ENCODE measurements around the gene PSMC3. TPM values are rescaled to one million over a fixed set of nuclear protein-coding genes. Genes with fewer than 3 reads are reported as not detected.
A peak's percentile ranks its signal among the peaks of the same experiment; 100 is the strongest.

PSMC3 gene
- total and polyA plus RNA-seq, 2 donors (not counting 1 experiment from before 2014, with no cell fraction given), result 36.7 to 62.7 TPM

DNA sequence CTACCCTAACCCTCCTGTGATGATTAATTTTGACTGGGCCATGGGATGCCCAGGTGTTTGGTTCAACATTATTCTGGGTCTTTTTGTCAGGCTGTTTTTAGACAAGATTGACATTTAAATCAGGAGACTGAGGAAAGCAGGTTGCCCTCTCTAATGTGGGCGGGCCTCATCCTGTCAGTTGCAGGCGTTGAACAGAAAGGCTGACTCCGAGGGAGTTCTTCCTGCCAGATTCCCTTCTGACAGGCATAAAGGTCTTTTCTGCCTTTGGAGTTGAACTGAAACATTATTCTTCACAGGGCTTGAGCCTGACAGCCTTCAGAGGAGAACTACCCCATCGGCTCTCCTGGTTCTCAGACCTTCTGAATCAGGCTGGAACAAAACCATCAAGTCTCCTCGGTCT is 4.3 kb upstream of the PSMC3 start:
- ATAC-seq (ENCODE audit: low read depth) (no peak), DNase-seq (no peak)
- Mint-ChIP-seq H3K9me3 (ENCODE audit: insufficient read depth) (no peaks in the 10 kb centered on the region), H3K4me3 (no peak overlapping the region), H3K27ac (no peak overlapping the region), H3K27me3 (no peaks in the 10 kb centered on the region), H3K4me1 (peaks cover 14% of the 10 kb centered on the region)
- peaks cover 2 to 10% of the 10 kb centered on the region in 2 donors for H3K4me1 ChIP-seq (ENCODE audit: control insufficient read depth in 2 of 2, insufficient read depth in 2 of 2, low read length in 2 of 2)
- no peaks in the 10 kb centered on the region for H3K27me3 ChIP-seq (replicated peaks in 1 of 4; ENCODE audit: control extremely low read depth in 1 of 4, control insufficient read depth in 3 of 4, insufficient read depth in 4 of 4, low read length in 3 of 4)
- H4K20me1 ChIP-seq (ENCODE audit: control insufficient read depth, insufficient read depth, low read length, poor library complexity, severe bottlenecking), result no peaks in the 10 kb centered on the region
- no peak for TF ChIP-seq EZH2 (IDR thresholded peaks at IDR 0.05; ENCODE audit: borderline replicate concordance, insufficient read depth, low read depth, low read length, poor library complexity, severe bottlenecking)
- TF ChIP-seq, protein P1, sequence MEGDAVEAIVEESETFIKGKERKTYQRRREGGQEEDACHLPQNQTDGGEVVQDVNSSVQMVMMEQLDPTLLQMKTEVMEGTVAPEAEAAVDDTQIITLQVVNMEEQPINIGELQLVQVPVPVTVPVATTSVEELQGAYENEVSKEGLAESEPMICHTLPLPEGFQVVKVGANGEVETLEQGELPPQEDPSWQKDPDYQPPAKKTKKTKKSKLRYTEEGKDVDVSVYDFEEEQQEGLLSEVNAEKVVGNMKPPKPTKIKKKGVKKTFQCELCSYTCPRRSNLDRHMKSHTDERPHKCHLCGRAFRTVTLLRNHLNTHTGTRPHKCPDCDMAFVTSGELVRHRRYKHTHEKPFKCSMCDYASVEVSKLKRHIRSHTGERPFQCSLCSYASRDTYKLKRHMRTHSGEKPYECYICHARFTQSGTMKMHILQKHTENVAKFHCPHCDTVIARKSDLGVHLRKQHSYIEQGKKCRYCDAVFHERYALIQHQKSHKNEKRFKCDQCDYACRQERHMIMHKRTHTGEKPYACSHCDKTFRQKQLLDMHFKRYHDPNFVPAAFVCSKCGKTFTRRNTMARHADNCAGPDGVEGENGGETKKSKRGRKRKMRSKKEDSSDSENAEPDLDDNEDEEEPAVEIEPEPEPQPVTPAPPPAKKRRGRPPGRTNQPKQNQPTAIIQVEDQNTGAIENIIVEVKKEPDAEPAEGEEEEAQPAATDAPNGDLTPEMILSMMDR (IDR thresholded peaks at IDR 0.05), result no peak
- H3K79me2 ChIP-seq (ENCODE audit: control insufficient read depth, insufficient read depth, low read length), result peaks cover 8% of the 10 kb centered on the region
- H3K4me2 ChIP-seq (replicated peaks; ENCODE audit: low read depth, low read length, poor library complexity, severe bottlenecking), result no peak overlapping the region
- no peaks in the 10 kb centered on the region for H3K36me3 ChIP-seq (replicated peaks in 1 of 2; ENCODE audit: control extremely low read depth in 1 of 2, control insufficient read depth in 1 of 2, extremely low read depth in 1 of 2, insufficient read depth in 2 of 2, low read length in 1 of 2)
- H3K27ac ChIP-seq (ENCODE audit: low read length in 2 of 2), result no peak overlapping the region
- WGBS (ENCODE audit: insufficient coverage), result 60% methylated on average over 4 of the region's 5 CpGs
- CTCF ChIA-PET, result no interaction called here
- H3K9ac ChIP-seq (ENCODE audit: low read length), result no peak overlapping the region
- no peak overlapping the region for H3K4me3 ChIP-seq (ENCODE audit: control extremely low read depth in 1 of 5, extremely low read depth in 1 of 5, insufficient read depth in 1 of 5, low read depth in 2 of 5, low read length in 4 of 5)
- H2AFZ ChIP-seq (ENCODE audit: insufficient read depth, low read depth, low read length, poor library complexity, severe bottlenecking), result no peak overlapping the region
- no peaks in the 10 kb centered on the region for H3K9me3 ChIP-seq (ENCODE audit: control extremely low read depth in 1 of 3, control insufficient read depth in 2 of 3, insufficient read depth in 1 of 3, low read length in 2 of 3)
- POLR2A ChIA-PET, result interaction anchor here (0.5 kb wide), 1 partner anchor 95 kb away, joined by 4 read pairs; no protein-coding TSS in a partner anchor
- intact Hi-C loops (cut with micrococcal nuclease), result no loop called here

DNA sequence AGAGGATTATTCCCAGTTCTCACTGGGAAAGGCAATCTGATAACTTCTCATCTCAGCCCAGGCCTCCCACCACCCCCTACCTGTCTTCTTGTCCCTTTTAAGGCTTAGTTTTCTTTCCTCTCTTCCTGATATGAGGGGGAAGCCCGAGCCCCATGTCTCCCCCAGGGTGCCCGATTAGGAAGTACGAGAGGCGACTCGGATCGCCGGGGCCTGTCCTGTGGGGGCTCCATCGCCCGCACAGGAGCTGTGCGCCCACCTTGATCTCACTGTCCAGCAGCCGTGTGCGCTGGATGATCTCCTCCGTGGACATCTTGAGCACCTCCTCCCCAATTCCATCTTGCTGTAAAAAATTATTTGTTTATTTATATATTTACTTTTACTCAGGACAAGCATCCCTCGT is 628 bp downstream of the PSMC3 start:
- H3K4me2 ChIP-seq (replicated peaks; ENCODE audit: low read depth, low read length, poor library complexity, severe bottlenecking), result peak overlapping the region; percentile 73
- 0% methylated on average over 13 of the region's 14 CpGs for WGBS (ENCODE audit: insufficient coverage)
- TF ChIP-seq, protein P1 (IDR thresholded peaks at IDR 0.05), result no peak
- TF ChIP-seq EZH2 (IDR thresholded peaks at IDR 0.05; ENCODE audit: borderline replicate concordance, insufficient read depth, low read depth, low read length, poor library complexity, severe bottlenecking), result no peak
- H3K36me3 ChIP-seq (replicated peaks in 1 of 2; ENCODE audit: control extremely low read depth in 1 of 2, control insufficient read depth in 1 of 2, extremely low read depth in 1 of 2, insufficient read depth in 2 of 2, low read length in 1 of 2), result peaks cover 0 to 25% of the 10 kb centered on the region in 2 experiments
- H3K4me3 ChIP-seq (ENCODE audit: control extremely low read depth in 1 of 5, extremely low read depth in 1 of 5, insufficient read depth in 1 of 5, low read depth in 2 of 5, low read length in 4 of 5), result peak overlapping the region; percentile 88 to 99 (median 93)
- intact Hi-C loops (cut with micrococcal nuclease), result loop anchor here (1.0 to 5.0 kb wide), 13 partner anchors 17 to 725 kb away; partner anchors contain the start of genes ACP2, AGBL2, ARHGAP1 and CELF1
- no peaks in the 10 kb centered on the region for H3K27me3 ChIP-seq (replicated peaks in 1 of 4; ENCODE audit: control extremely low read depth in 1 of 4, control insufficient read depth in 3 of 4, insufficient read depth in 4 of 4, low read length in 3 of 4)
- H3K79me2 ChIP-seq (ENCODE audit: control insufficient read depth, insufficient read depth, low read length), result peaks cover 29% of the 10 kb centered on the region
- H2AFZ ChIP-seq (ENCODE audit: insufficient read depth, low read depth, low read length, poor library complexity, severe bottlenecking), result peak overlapping the region; percentile 100
- peak overlapping the region; percentile 97 for H3K9ac ChIP-seq (ENCODE audit: low read length)
- peak overlapping the region; percentile 72 to 94 for H3K27ac ChIP-seq (ENCODE audit: low read length in 2 of 2)
- POLR2A ChIA-PET, result interaction anchor here (0.5 to 1.7 kb wide), 4 partner anchors 14 to 177 kb away, joined by 3 to 10 read pairs (median 4); partner anchors contain the start of gene ACP2
- Mint-ChIP-seq H3K4me3 (peak overlapping the region; percentile 100), H3K27me3 (no peaks in the 10 kb centered on the region), H3K27ac (peak overlapping the region; percentile 50), H3K4me1 (peaks cover 25% of the 10 kb centered on the region), H3K9me3 (ENCODE audit: insufficient read depth) (no peaks in the 10 kb centered on the region)
- no peaks in the 10 kb centered on the region for H4K20me1 ChIP-seq (ENCODE audit: control insufficient read depth, insufficient read depth, low read length, poor library complexity, severe bottlenecking)
- H3K4me1 ChIP-seq (ENCODE audit: control insufficient read depth in 2 of 2, insufficient read depth in 2 of 2, low read length in 2 of 2), result peaks cover 9 to 22% of the 10 kb centered on the region in 2 donors
- ATAC-seq (ENCODE audit: low read depth) (no peak), DNase-seq (peak; percentile 21)
- CTCF ChIA-PET, result interaction anchor here (1.2 to 4.3 kb wide), 2 partner anchors 14 to 29 kb away, joined by 3 to 35 read pairs; no protein-coding TSS in a partner anchor
- no peaks in the 10 kb centered on the region for H3K9me3 ChIP-seq (ENCODE audit: control extremely low read depth in 1 of 3, control insufficient read depth in 2 of 3, insufficient read depth in 1 of 3, low read length in 2 of 3)
